ENCODE measurements around the gene SCN3B. TPM values are rescaled to one million over a fixed set of nuclear protein-coding genes. Genes with fewer than 3 reads are reported as not detected.
"Not testable (repeated sequence)": the region's sequence is repeated elsewhere in the genome, so short reads cannot be mapped to it uniquely, and the experiment has no call there.

Gene SCN3B
- total RNA-seq, 2 donors from 2014 or later, result 0.43 to 0.59 TPM

DNA sequence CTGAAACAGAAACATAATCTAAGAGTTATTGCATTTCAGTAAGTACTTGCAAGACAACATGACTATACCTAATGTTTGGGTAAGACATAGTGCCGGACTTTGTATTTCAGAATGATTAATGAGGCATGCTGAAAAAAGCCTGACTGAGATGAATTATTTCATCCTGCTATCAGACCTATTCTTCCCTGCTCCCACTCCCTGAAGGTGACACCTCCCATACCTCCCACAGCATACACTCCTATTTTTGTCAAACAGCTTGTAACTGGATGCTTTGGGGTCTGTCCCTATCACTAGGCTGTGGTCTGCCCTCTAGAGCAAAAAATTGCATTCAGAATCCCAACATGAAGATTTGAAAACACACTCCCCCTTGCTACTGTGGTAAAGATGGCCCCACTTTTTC is 10.9 kb upstream of the SCN3B start:
- intact Hi-C loops (cut with DNase I, micrococcal nuclease), result no loop called here
- ATAC-seq (no peak), DNase-seq (no peak)

- ATAC-seq; DNase-seq; intact Hi-C loops (cut with DNase I, micrococcal nuclease): not testable (repeated sequence)
These were observed 5.5 kb upstream of the SCN3B start for GRCh38 chr11:123659965-123660364.

DNA sequence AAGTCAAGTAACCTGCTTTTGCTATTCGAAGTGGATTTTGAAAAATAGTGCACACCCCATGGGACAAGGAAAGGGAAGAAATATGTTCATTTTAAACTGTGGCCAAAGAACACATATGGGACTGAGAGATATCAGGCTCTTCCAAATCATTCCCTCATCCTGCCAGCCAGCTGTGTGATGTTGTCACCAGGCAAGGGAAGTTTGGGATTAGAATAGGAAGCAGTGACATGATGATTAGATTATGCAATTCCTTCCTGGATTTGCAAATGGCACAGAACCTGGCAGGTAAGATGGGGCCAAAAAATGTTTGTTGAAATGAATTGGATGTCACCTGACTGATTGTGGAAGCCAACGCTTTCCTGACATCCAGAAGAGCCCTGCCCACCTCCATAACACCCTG is 4.9 kb upstream of the SCN3B start:
- ATAC-seq, result no peak
- DNase-seq, result no peak
- intact Hi-C loops (cut with DNase I, micrococcal nuclease), result no loop called here

GRCh38 chr11:123653827-123654565 is 428 bp downstream of the SCN3B start:
- ATAC-seq, result peak; percentile 75
- intact Hi-C loops (cut with DNase I, micrococcal nuclease), result no loop called here

DNA sequence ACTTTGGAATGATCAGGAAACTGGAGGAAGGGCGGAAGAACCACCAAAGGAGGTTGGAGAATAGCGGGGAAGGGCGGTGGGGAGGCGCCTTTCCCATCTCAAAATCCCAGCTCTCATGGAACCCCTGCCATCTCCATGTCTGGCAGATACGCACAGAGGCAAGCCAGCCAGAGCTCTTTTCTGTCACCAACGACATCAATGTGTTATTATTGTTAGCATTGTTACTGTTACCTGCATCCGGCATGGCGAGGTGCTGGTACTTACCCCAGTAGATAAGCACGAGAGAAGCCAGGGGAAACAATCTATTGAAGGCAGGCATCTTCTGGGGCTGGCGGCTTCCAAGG is 969 bp downstream of the SCN3B start:
- ATAC-seq (no peak), DNase-seq (no peak)
- intact Hi-C loops (cut with DNase I, micrococcal nuclease), result no loop called here

More at GRCh38 chr11:123653827-123654565, 428 bp downstream of the SCN3B start:
- peak in 1 of 2 donors; percentile 43 for DNase-seq

GRCh38 chr11:123652599-123652998 is 1.8 kb downstream of the SCN3B start:
- no peak for DNase-seq
- ATAC-seq, result no peak
- intact Hi-C loops (cut with DNase I, micrococcal nuclease), result no loop called here

DNA sequence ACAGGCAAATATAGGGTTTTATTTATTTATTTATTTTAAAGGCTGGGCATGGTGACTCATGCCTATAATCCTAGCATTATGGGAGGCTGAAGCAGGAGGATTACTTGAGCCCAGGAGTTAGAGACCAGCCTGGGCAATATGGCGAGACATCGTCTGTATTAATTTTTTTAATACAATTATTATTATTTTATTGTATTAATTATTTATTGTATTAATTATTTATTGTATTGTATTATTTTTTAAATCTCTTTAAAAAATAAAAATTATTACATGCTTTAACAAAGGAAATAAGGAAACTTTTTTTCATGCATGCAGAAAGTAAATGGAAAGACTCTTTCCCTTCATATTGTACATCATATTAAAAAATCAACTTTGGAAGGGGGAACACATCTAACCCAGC is 3.5 kb downstream of the SCN3B start:
- DNase-seq, result no peak
- intact Hi-C loops (cut with DNase I, micrococcal nuclease), result no loop called here
- ATAC-seq, result no peak

DNA sequence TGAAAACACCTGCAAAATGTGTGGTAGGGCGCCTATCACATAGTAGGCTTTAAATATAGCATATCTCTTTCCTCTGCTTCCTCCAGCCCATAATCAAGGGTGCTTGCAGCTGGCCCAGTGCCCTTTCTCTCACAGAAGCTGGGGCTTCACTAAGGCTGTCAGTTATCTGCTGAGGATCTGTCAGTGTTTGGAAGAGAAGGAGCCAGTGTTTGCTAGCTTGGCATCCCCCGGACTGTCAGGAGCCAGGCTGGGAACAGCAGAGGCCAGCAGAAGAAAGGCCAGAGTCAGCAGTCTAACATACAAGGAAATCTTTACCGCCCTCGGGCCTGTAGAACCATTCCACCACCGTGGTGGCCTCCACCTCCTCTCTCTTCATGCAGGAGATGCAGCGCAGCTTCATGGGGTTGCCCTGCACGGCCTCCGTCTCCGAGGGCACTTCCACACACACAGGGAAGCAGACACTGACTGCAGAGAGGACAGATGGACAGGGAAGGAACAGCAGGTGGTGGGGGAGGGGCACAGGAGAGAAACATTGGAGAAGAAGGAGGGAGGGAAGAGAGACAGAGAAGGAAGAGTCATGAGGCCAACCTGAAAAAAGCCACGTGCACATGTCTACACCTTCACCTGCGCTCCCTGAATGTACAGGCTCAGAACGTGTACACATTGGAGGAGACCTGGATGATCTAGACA is 9.0 kb downstream of the SCN3B start:
- no peak for DNase-seq
- no peak for ATAC-seq
- intact Hi-C loops (cut with DNase I, micrococcal nuclease), result no loop called here

GRCh38 chr11:123642435-123642834 is 12.0 kb downstream of the SCN3B start:
- DNase-seq, result no peak
- intact Hi-C loops (cut with DNase I, micrococcal nuclease), result no loop called here
- no peak for ATAC-seq

GRCh38 chr11:123641495-123641840 is 13.0 kb downstream of the SCN3B start:
- intact Hi-C loops (cut with DNase I, micrococcal nuclease), result no loop called here
- no peak for DNase-seq
- no peak for ATAC-seq

- DNase-seq, result peak in 1 of 2 donors; percentile 39
- intact Hi-C loops (cut with DNase I, micrococcal nuclease), result no loop called here
- ATAC-seq, result peak; percentile 80
These were observed 13.5 kb downstream of the SCN3B start for GRCh38 chr11:123640677-123641494.

DNA sequence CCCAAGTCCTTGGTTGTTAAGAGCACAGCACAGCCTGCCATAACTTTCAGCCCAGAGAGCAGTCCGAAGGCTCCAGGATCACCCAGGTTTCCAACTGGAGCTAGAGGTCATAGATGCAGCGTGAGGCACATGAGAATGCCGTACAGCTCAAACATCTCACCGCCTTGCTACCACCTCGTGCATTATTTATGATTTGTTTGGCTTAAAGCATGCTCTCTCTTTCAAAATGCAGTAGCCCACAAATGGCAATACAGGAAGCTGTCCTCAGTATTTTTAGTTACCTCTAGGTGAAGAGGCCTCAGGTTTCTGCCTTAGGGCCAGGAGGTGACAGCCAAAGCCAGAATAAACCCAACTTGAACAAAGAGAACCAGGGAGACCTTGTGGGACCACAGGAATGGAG is 14.4 kb downstream of the SCN3B start:
- DNase-seq, result no peak
- intact Hi-C loops (cut with DNase I, micrococcal nuclease), result no loop called here
- ATAC-seq, result no peak

DNA sequence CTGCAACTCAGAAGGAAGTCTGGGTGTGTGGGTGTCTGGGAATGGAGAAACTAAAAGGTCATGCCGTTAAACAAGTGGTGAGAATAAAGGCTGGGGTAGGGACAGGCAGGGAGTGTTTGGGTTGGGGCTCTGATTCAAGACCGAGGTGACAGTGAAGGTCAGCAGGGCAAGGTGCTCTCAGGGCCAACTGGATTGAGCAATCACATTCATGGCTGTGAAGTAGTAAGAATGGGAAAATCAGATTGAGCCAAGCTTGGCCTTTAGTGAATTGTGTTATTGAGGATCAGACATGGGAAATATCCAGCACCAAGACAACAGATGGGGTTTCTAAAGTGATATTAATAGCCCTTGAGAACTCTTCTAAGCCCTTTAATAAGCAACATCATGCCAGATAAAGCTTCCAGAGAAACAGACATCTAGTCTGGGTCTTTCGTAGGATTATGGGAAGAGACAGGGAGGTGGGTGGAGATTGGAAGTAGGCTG is 24.3 kb downstream of the SCN3B start:
- DNase-seq (no peak), ATAC-seq (no peak)
- intact Hi-C loops (cut with DNase I, micrococcal nuclease), result no loop called here

- intact Hi-C loops (cut with DNase I, micrococcal nuclease), result no loop called here
- no peak for ATAC-seq
These were observed 25.3 kb downstream of the SCN3B start for GRCh38 chr11:123628936-123629683.

GRCh38 chr11:123624974-123625373 is 29.4 kb downstream of the SCN3B start:
- intact Hi-C loops (cut with DNase I, micrococcal nuclease), result no loop called here
- ATAC-seq, result no peak

More at GRCh38 chr11:123628936-123629683, 25.3 kb downstream of the SCN3B start:
- peak; percentile 23 to 38 for DNase-seq

DNA sequence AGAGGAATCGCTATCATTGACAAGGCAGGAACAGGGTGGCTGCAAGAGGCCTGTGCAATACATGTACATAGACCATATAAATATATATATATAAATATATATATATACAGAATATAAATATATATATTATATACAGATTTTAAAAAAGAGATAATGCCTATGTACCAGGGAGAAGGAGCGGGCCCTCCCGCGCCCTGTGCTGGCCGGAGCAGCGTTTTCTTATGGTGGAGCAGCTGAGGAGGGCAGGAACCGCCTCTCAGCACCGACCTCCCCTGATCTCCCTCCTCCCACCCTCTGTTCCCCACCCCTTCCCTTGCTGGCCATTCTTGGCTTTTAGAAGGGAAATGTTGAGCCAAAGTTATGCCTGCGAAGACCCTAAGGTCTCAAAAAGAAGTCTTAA is 31.8 kb downstream of the SCN3B start:
- ATAC-seq (no peak), DNase-seq (no peak)
- intact Hi-C loops (cut with DNase I, micrococcal nuclease), result no loop called here

More at GRCh38 chr11:123624974-123625373, 29.4 kb downstream of the SCN3B start:
- no peak for DNase-seq

DNA sequence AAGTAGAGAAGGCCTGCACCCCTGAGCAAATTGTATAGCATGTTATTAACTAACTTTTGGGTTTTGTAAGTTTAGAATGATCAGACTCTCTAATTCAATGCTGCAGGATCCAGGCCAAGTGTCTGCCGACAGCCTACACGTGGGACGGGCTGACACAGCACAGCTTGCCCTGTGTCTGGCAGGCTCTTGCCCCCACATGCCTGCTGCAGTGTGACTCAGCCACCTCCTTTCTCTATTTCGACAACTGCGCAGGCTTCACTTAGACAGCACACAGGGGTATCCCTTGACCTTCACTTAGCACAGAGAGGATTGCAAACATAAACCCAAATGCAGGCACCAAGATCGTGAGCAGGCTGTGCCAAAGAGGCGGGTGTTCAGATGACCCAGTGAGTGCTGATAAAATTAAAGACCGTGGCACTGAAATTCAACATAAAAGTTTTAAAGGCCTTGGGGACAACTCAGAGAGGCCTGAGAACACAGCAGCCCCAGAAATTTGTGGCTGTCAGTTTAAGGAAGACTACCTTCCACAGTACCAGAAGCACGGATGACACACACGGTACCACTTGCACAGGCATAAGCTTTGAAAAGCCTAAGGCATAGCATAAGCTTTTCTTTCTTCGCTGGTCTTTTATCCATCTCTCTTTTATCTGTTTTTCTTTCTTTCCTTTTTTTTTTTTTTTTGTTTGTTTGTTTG is 37.8 kb downstream of the SCN3B start:
- peak; percentile 19 to 55 for DNase-seq
- intact Hi-C loops (cut with DNase I, micrococcal nuclease), result no loop called here
- ATAC-seq, result peak; percentile 25

DNA sequence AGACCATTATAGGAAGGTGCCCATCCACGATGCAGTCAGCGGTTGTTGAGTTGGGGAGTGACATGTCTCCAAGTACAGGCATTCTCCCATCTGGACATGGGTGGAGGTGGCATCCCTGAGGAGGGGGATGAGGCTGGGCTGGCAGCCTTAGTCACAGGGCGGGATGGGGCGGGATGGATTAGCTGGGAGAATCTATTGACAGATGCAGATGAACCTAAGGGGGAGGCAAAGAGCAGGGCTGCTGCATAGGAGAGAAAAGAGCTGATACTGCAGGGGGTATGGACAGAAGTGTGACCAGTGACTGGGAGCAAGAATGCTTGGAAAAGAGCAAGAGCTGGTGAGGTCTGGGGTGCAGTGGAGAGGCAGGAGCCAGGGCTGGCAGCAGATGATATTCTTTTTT is 42.7 kb downstream of the SCN3B start:
- intact Hi-C loops (cut with DNase I, micrococcal nuclease), result no loop called here
- no peak for ATAC-seq
- no peak for DNase-seq
